Endodermal cell (in vitro differentiated cells): ENCODE data around the gene POC1A. TPM values are rescaled to one million over a fixed set of nuclear protein-coding genes. Genes with fewer than 3 reads are reported as not detected.

Source experiments
- DNase-seq: peaks from one replicate; pipeline ENCODE4 v3.0.0-alpha.2; 2017
- H3K27ac ChIP-seq: 2 replicates; pipeline ENCODE4 v1.5.1; 2013; ENCODE audit warnings: mild to moderate bottlenecking, low read depth, low read length, moderate library complexity
- H3K27me3 ChIP-seq: 2 replicates; pipeline ENCODE4 v1.6.1; 2013; ENCODE audit warnings: mild to moderate bottlenecking, low read length, moderate library complexity; ENCODE audit not compliant: insufficient read depth, control insufficient read depth, poor library complexity, severe bottlenecking
- H3K36me3 ChIP-seq: 2 replicates; pipeline ENCODE4 v1.7.0; 2013; ENCODE audit warnings: mild to moderate bottlenecking, low read length, moderate library complexity; ENCODE audit not compliant: control insufficient read depth, insufficient read depth
- H3K4me1 ChIP-seq: one replicate; pipeline ENCODE4 v1.7.0; 2013; ENCODE audit warnings: low read length; ENCODE audit not compliant: control insufficient read depth, insufficient read depth
- H3K4me3 ChIP-seq: 2 replicates; pipeline ENCODE4 v1.5.1; 2013; ENCODE audit warnings: mild to moderate bottlenecking, low read length, moderate library complexity
- H3K9ac ChIP-seq: 2 replicates; pipeline ENCODE4 v1.6.1; 2013; ENCODE audit warnings: mild to moderate bottlenecking, low read length, moderate library complexity; ENCODE audit not compliant: poor library complexity, severe bottlenecking; ENCODE audit errors: extremely low read depth
- H3K9me3 ChIP-seq: 2 replicates; pipeline ENCODE4 v1.6.1; 2013; ENCODE audit warnings: mild to moderate bottlenecking, low read length, moderate library complexity; ENCODE audit not compliant: control insufficient read depth
- H3K27ac Mint-ChIP-seq: 2 replicates; pipeline ENCODE4 v1.8.0; 2020; ENCODE audit warnings: mixed read lengths
- H3K27me3 Mint-ChIP-seq: 2 replicates; pipeline ENCODE4 v1.8.0; 2021; ENCODE audit warnings: mild to moderate bottlenecking, mixed read lengths; ENCODE audit not compliant: insufficient read depth
- H3K36me3 Mint-ChIP-seq: 2 replicates; pipeline ENCODE4 v1.8.0; 2020; ENCODE audit warnings: low read depth, mixed read lengths
- H3K4me1 Mint-ChIP-seq: 2 replicates; pipeline ENCODE4 v1.8.0; 2020; ENCODE audit warnings: mixed read lengths
- H3K4me3 Mint-ChIP-seq: 2 replicates; pipeline ENCODE4 v1.8.0; 2020; ENCODE audit warnings: mild to moderate bottlenecking, moderate library complexity, mixed read lengths
- H3K9me3 Mint-ChIP-seq: 2 replicates; pipeline ENCODE4 v1.8.0; 2020; ENCODE audit warnings: mild to moderate bottlenecking, mixed read lengths
- WGBS, 2 experiments: methylation state at CpG; one replicate each; pipeline versions ENCODE4 v1.1.5 to v1.1.7; 2013; ENCODE audit warnings: missing lambda C conversion rate in 2 of 2, mixed read lengths in 1 of 2; ENCODE audit not compliant: insufficient coverage in 1 of 2, insufficient read length in 1 of 2; 5-methylcytosine and 5-hydroxymethylcytosine counted together
- total RNA-seq, 2 donors: library from RNA; stranded (reverse); fragmentation: NEBNext Ultra II Directional in 1 of 2; extraction: Animal tissue kit (Norgen Biotek cat#: 25700) in 1 of 2; gene quantifications; 2 replicates in 1 of 2; 3 replicates in 1 of 2; pipeline ENCODE4 v1.2.1, GENCODE V29; 2021
- TF ChIP-seq, protein P1 (sequence below): fragments of 200-600 bp; sonication (generic); conservative IDR thresholded peaks from 2 replicates; pipeline ENCODE4 v1.5.0; 2021; ENCODE audit warnings: antibody characterized with exemption, mild to moderate bottlenecking

Gene POC1A
- total RNA-seq, 2 donors from 2014 or later, result 19.7 to 24.0 TPM

DNA sequence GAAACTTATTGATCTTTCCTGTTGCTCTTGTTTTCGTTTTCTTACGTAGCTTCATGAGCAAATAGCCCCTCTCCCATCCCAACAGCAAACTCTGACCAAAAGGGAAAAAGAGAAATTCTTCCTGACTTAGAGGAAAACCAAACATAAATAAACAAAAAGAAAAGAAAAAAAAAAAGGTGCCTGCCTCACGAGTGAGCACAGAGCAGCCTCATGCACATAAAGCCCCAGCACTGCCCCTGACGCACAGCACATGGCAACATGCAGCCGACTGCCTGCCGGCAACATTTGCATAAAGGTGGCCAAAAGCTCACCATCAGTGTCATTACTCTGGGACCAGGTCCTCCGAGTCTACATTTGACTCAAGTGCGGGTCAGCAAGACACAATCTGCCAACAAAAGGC is 6.4 kb downstream of the POC1A start:
- peaks cover 20% of the 10 kb centered on the region for H3K36me3 ChIP-seq
- no peak overlapping the region for H3K4me3 Mint-ChIP-seq
- no peak overlapping the region for H3K9ac ChIP-seq
- H3K4me3 ChIP-seq, result no peak overlapping the region
- no peaks in the 10 kb centered on the region for H3K9me3 Mint-ChIP-seq
- peaks cover 22% of the 10 kb centered on the region for H3K36me3 Mint-ChIP-seq
- TF ChIP-seq, protein P1, sequence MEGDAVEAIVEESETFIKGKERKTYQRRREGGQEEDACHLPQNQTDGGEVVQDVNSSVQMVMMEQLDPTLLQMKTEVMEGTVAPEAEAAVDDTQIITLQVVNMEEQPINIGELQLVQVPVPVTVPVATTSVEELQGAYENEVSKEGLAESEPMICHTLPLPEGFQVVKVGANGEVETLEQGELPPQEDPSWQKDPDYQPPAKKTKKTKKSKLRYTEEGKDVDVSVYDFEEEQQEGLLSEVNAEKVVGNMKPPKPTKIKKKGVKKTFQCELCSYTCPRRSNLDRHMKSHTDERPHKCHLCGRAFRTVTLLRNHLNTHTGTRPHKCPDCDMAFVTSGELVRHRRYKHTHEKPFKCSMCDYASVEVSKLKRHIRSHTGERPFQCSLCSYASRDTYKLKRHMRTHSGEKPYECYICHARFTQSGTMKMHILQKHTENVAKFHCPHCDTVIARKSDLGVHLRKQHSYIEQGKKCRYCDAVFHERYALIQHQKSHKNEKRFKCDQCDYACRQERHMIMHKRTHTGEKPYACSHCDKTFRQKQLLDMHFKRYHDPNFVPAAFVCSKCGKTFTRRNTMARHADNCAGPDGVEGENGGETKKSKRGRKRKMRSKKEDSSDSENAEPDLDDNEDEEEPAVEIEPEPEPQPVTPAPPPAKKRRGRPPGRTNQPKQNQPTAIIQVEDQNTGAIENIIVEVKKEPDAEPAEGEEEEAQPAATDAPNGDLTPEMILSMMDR, result no peak
- no peaks in the 10 kb centered on the region for H3K27me3 ChIP-seq
- H3K27ac Mint-ChIP-seq, result no peak overlapping the region
- 89 to 97% methylated on average over 5 to 8 of the region's 8 CpGs for WGBS, 2 experiments
- no peaks in the 10 kb centered on the region for H3K9me3 ChIP-seq
- H3K4me1 Mint-ChIP-seq, result peaks cover 3% of the 10 kb centered on the region
- no peak for DNase-seq
- peaks cover 5% of the 10 kb centered on the region for H3K4me1 ChIP-seq
- no peaks in the 10 kb centered on the region for H3K27me3 Mint-ChIP-seq
- no peak overlapping the region for H3K27ac ChIP-seq

DNA sequence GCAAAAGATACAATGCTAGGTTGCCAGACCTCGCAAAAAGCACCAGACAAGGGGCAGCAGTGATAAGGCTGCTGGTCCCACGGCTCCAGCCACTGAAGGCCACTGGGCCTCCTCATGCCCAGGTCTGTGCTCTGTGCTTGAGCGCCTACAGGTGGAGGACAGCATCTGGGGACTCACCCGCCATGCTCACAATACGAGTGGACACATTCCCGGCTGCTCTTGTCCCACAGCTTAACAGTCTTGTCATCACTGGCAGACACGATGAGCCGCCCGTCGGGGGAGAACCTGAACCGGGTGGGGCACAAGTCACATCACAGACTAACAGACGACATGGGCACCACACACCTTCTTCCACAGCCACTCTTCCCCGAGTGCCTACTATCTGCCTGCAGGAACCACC is 7.4 kb downstream of the POC1A start:
- Histone ChIP-seq H3K4me1 (peaks cover 5% of the 10 kb centered on the region), H3K9me3 (no peaks in the 10 kb centered on the region), H3K27ac (no peak overlapping the region), H3K4me3 (no peak overlapping the region), H3K27me3 (no peaks in the 10 kb centered on the region), H3K9ac (no peak overlapping the region), H3K36me3 (peaks cover 26% of the 10 kb centered on the region)
- Mint-ChIP-seq H3K9me3 (no peaks in the 10 kb centered on the region), H3K36me3 (peaks cover 22% of the 10 kb centered on the region), H3K4me1 (peaks cover 3% of the 10 kb centered on the region), H3K27me3 (no peaks in the 10 kb centered on the region), H3K27ac (no peak overlapping the region), H3K4me3 (no peak overlapping the region)
- WGBS, 2 experiments, result 94 to 95% methylated on average over 8 to 13 of the region's 13 CpGs
- DNase-seq, result no peak
- TF ChIP-seq, protein P1, result no peak

DNA sequence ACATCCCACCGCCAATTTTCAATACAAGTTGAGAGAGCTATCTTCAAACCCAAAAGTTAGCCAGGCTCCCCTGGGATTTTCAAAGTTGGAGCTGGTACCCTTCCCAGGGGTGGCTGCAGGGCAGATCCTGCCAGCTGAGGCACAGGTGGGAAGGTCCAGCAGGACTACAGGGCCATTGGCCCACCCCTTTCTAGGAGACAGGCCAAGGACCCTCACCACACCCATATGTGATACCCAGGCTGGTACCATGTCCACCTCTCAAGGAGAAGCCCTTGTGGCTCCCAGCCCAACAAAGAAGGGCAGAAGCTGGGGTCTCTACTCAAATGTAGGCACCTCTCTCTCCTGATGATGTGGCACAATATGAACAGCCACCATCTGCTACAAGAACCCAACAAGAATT is 8.0 kb downstream of the POC1A start:
- DNase-seq, result no peak
- H3K27me3 Mint-ChIP-seq, result no peaks in the 10 kb centered on the region
- peaks cover 3% of the 10 kb centered on the region for H3K4me1 Mint-ChIP-seq
- WGBS, 2 experiments, result 97 to 100% methylated on average over 1 of the region's 1 CpG
- peaks cover 22% of the 10 kb centered on the region for H3K36me3 Mint-ChIP-seq
- TF ChIP-seq, protein P1, result no peak
- no peak overlapping the region for H3K27ac Mint-ChIP-seq
- Histone ChIP-seq H3K4me1 (peaks cover 5% of the 10 kb centered on the region), H3K4me3 (no peak overlapping the region), H3K9ac (no peak overlapping the region), H3K36me3 (peaks cover 27% of the 10 kb centered on the region), H3K27ac (no peak overlapping the region), H3K27me3 (no peaks in the 10 kb centered on the region), H3K9me3 (no peaks in the 10 kb centered on the region)
- no peaks in the 10 kb centered on the region for H3K9me3 Mint-ChIP-seq
- H3K4me3 Mint-ChIP-seq, result no peak overlapping the region
